Nephron progenitor cell (in vitro differentiated cells): ENCODE results near the gene SUSD5.

ENCODE experiments used
- DNase-seq: peaks from one replicate; pipeline ENCODE4 v3.0.0; 2021
- H3K27ac Mint-ChIP-seq: 2 replicates; pipeline ENCODE4 v1.8.0; 2021; ENCODE audit warnings: mild to moderate bottlenecking, moderate library complexity, mixed read lengths
- H3K27me3 Mint-ChIP-seq: 2 replicates; pipeline ENCODE4 v1.8.0; 2021; ENCODE audit warnings: mild to moderate bottlenecking, low read depth, mixed read lengths; ENCODE audit not compliant: poor library complexity
- H3K36me3 Mint-ChIP-seq: 2 replicates; pipeline ENCODE4 v1.8.0; 2021; ENCODE audit warnings: low read depth, mixed read lengths
- H3K4me1 Mint-ChIP-seq: 2 replicates; pipeline ENCODE4 v1.8.0; 2021; ENCODE audit warnings: mixed read lengths
- H3K4me3 Mint-ChIP-seq: 2 replicates; pipeline ENCODE4 v1.8.0; 2021; ENCODE audit warnings: mild to moderate bottlenecking, moderate library complexity, mixed read lengths
- H3K9me3 Mint-ChIP-seq: 2 replicates; pipeline ENCODE4 v1.8.0; 2021; ENCODE audit warnings: mild to moderate bottlenecking, moderate library complexity, mixed read lengths
- CTCF ChIP-seq: fragments of 200-600 bp; sonication (generic); IDR thresholded peaks from 2 replicates; pipeline ENCODE4 v1.5.0; 2021; ENCODE audit warnings: antibody characterized with exemption

Gene SUSD5

GRCh38 chr3:33211444-33211843 is 7.2 kb downstream of the SUSD5 start:
- no peak for TF ChIP-seq CTCF
- Mint-ChIP-seq H3K4me1 (no peaks in the 10 kb centered on the region), H3K4me3 (no peak overlapping the region), H3K36me3 (peaks cover 61% of the 10 kb centered on the region), H3K9me3 (peaks cover 33% of the 10 kb centered on the region), H3K27me3 (peaks cover 27% of the 10 kb centered on the region), H3K27ac (no peak overlapping the region)
- DNase-seq, result no peak

GRCh38 chr3:33209357-33209756 is 9.3 kb downstream of the SUSD5 start:
- Mint-ChIP-seq H3K27me3 (peaks cover 9% of the 10 kb centered on the region), H3K4me3 (no peak overlapping the region), H3K36me3 (peaks cover 57% of the 10 kb centered on the region), H3K4me1 (no peaks in the 10 kb centered on the region), H3K9me3 (peaks cover 22% of the 10 kb centered on the region), H3K27ac (no peak overlapping the region)
- no peak for TF ChIP-seq CTCF
- DNase-seq, result no peak

GRCh38 chr3:33202711-33203457 is 15.7 kb downstream of the SUSD5 start:
- no peaks in the 10 kb centered on the region for H3K27me3 Mint-ChIP-seq
- no peaks in the 10 kb centered on the region for H3K4me1 Mint-ChIP-seq
- no peak for TF ChIP-seq CTCF
- H3K9me3 Mint-ChIP-seq, result no peaks in the 10 kb centered on the region
- H3K36me3 Mint-ChIP-seq, result peaks cover 16% of the 10 kb centered on the region
- no peak for DNase-seq
- no peak overlapping the region for H3K27ac Mint-ChIP-seq
- no peak overlapping the region for H3K4me3 Mint-ChIP-seq

- no peak for DNase-seq
- H3K27me3 Mint-ChIP-seq, result no peaks in the 10 kb centered on the region
- no peaks in the 10 kb centered on the region for H3K4me1 Mint-ChIP-seq
- no peak for TF ChIP-seq CTCF
- no peak overlapping the region for H3K4me3 Mint-ChIP-seq
- H3K9me3 Mint-ChIP-seq, result no peaks in the 10 kb centered on the region
- H3K36me3 Mint-ChIP-seq, result no peaks in the 10 kb centered on the region
- no peak overlapping the region for H3K27ac Mint-ChIP-seq
These were observed 17.4 kb downstream of the SUSD5 start for GRCh38 chr3:33201195-33201594.

GRCh38 chr3:33196538-33196937 is 22.1 kb downstream of the SUSD5 start:
- no peak for TF ChIP-seq CTCF
- Mint-ChIP-seq H3K27me3 (no peaks in the 10 kb centered on the region), H3K9me3 (no peaks in the 10 kb centered on the region), H3K4me1 (no peaks in the 10 kb centered on the region), H3K36me3 (peaks cover 4% of the 10 kb centered on the region), H3K4me3 (no peak overlapping the region), H3K27ac (no peak overlapping the region)
- no peak for DNase-seq

- H3K27me3 Mint-ChIP-seq, result no peaks in the 10 kb centered on the region
- TF ChIP-seq CTCF, result no peak
- H3K36me3 Mint-ChIP-seq, result peaks cover 4% of the 10 kb centered on the region
- no peaks in the 10 kb centered on the region for H3K4me1 Mint-ChIP-seq
- H3K27ac Mint-ChIP-seq, result peak overlapping the region; percentile 2
- DNase-seq, result no peak
- no peak overlapping the region for H3K4me3 Mint-ChIP-seq
- H3K9me3 Mint-ChIP-seq, result peaks cover 3% of the 10 kb centered on the region
These were observed 24.3 kb downstream of the SUSD5 start for GRCh38 chr3:33194303-33194702.
